ENCODE results near the gene POGK.

POGK gene

DNA sequence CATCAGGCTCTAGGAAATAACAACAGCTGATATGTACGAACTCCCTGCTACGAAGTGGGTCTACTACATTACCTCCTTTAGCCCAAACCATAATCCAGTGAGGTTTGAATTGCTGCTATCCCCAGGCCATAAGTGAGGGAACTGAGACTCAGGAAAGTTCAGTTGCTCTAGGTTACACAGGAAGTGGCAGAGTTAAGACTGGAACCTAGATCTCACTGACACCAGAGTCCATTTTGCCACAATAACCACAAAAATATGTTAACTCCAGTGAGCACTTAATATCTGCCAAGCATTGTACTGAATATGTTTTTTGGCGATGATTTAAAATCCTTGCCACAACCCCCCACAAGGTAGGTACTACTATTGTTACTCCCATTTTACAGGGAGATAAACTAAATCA is 45.7 kb downstream of the POGK start:
- no peak for TF ChIP-seq CTCF (conservative IDR thresholded peaks at IDR 0.05; ENCODE audit: low read length)
- no peak overlapping the region for H3K4me3 ChIP-seq (ENCODE audit: low read length)
- no peak for DNase-seq (ENCODE audit: low read depth)

GRCh38 chr1:166888373-166889111 is 49.3 kb downstream of the POGK start:
- no peak for DNase-seq (ENCODE audit: low read depth)
- no peak overlapping the region for H3K4me3 ChIP-seq (ENCODE audit: low read length)
- TF ChIP-seq CTCF (conservative IDR thresholded peaks at IDR 0.05; ENCODE audit: low read length): no peak

DNA sequence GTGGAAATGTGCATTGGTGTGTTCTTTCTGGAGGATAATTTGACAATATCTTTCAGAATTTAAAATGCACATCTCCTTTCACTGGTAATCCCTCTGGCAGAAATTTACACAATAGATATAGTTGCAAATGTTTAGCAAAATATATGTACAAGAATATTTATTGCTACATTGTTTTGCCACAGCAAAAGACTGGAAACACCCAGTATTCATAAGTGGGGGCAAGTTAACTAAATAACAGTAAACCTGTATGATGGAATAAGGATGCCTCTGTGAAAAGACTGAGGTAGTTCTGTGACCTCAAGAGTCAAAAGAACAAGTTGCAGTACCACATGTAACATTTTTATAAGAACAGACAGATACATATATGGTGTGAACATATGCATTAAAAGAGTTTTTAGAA is 50.5 kb downstream of the POGK start:
- DNase-seq (ENCODE audit: low read depth): no peak
- H3K4me3 ChIP-seq (ENCODE audit: low read length): no peak overlapping the region
- TF ChIP-seq CTCF (conservative IDR thresholded peaks at IDR 0.05; ENCODE audit: low read length): no peak

DNA sequence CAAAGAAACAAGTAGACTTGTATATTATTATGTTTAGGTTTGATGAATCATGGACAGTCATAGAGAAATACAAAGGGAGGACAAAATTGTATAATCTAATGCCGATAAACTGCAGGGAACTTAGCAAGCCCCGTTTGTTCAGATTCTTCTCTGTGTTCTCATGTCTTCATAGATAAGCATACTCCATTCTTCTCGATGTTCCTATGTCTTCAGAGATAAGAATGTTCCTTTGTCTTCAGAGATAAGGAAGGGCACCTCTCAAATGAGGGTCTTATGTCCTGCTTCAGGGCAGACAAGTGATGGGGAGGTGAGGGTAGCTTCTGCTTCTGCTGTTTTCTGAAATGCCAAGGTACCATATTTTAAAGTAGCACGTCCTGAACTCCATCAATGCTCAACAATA is 56.5 kb downstream of the POGK start:
- no peak for TF ChIP-seq CTCF (conservative IDR thresholded peaks at IDR 0.05; ENCODE audit: low read length)
- DNase-seq (ENCODE audit: low read depth): no peak
- H3K4me3 ChIP-seq (ENCODE audit: low read length): no peak overlapping the region

GRCh38 chr1:166899769-166900168 is 60.5 kb downstream of the POGK start:
- TF ChIP-seq CTCF (conservative IDR thresholded peaks at IDR 0.05; ENCODE audit: low read length): no peak
- no peak overlapping the region for H3K4me3 ChIP-seq (ENCODE audit: low read length)
- no peak for DNase-seq (ENCODE audit: low read depth)

GRCh38 chr1:166900987-166901386 is 61.7 kb downstream of the POGK start:
- no peak overlapping the region for H3K4me3 ChIP-seq (ENCODE audit: low read length)
- peak; percentile 17 for DNase-seq (ENCODE audit: low read depth)

More at GRCh38 chr1:166900987-166901386, 61.7 kb downstream of the POGK start:
- TF ChIP-seq CTCF (conservative IDR thresholded peaks at IDR 0.05; ENCODE audit: low read length): no peak
